Activated CD8-positive, alpha-beta memory T cell treated with anti-CD3 and anti-CD28 coated beads, Interleukin-2, amount 50 U/mL, for 48 hours (primary cell): ENCODE measurements around the gene DSTYK.
"Not testable (repeated sequence)": the region's sequence is repeated elsewhere in the genome, so short reads cannot be mapped to it uniquely, and the experiment has no call there.

ENCODE experiments used
- DNase-seq: peaks from one replicate; pipeline ENCODE4 v3.0.0-alpha.2; 2020

Gene DSTYK

DNA sequence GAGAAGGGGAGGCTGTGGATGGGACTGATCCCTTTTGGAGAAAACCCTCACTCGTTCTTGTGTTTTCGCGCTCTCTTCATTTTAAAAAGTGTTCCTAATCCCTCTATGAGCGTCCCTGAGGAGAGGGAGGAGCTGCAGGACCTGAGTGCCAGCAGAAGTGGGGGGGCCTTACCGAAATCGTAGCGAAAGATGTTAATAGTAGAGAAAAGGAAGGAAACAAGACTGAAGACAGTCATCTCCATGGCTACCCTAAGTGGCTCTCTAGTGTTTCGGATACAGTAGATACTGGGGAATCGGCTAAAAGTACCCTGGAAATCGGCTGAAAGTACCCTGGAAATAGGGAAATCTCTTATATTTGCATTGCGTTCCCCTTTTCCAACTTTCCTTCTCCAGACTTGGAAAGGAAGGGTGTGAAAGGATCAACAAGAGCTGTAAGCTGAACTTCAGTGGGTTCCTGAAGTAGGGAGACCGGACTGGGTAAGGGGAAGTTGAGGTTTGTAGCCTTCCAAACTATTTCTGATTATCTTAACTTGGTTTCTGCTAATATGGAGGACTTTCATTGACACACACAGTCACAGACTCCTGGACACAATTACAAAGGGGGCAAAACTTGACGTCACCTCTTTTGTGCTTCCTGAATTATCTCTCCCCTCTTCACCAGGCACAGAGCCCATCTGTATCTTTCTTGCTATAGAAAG, 486 bp upstream of the DSTYK start:
- no peak for DNase-seq

DNA sequence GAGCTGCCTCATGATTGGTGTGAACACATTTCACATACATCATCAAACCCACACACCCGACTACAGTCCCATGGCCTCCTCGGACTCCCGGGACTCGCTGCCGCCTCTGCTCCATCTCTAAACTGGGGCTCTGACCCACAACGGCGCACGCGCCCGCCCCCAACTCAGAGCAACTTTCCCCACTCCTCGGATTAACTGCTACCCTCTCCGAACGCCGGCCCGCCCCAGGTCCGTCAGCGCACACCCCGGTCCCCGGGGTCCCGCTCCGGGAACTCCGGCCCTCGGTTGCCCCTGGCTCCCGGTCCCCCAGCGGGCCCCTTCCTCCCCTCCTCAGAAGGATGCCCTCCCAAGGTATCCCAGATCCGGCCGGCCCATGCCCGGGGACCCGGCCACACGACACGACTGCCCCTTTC, 740 bp downstream of the DSTYK start:
- peak; percentile 72 for DNase-seq

DNA sequence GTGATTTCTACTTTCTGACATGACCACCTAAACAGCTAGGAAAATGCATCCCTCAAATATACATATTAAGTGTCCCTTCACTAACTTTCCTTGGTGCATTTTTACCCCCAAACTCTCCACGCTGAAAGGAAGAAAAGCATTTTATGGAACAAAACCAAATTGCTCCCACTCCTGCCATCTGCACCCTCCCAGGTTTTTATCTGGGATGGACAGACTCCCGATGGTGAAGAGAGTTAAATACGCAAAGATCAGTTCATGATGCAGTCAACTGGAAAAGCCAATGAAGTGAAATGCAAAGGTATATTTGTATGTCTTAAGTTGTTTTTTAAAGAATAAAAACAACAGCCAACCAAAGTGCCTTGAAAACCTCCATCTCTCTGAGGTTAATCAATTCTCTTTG, 2.7 kb downstream of the DSTYK start:
- DNase-seq, result no peak

DNA sequence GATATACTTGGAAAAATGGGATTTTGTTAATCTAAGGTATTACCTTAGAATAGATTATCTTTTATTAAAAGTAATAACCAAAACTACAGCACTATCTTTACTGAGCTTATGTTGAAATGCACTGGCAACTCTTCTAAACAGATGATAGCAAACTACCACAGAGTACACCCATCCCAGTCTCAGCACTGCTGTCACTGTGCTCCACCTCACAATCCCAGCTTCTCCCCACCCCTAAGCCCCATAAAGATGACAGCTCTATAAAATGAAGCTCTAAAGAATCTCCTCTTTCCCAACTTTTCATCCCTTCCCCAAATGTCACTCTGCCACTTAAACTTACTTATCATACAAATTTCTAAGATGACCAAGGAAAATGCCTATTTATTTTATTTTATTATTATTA, 6.4 kb downstream of the DSTYK start:
- DNase-seq, result no peak

DNA sequence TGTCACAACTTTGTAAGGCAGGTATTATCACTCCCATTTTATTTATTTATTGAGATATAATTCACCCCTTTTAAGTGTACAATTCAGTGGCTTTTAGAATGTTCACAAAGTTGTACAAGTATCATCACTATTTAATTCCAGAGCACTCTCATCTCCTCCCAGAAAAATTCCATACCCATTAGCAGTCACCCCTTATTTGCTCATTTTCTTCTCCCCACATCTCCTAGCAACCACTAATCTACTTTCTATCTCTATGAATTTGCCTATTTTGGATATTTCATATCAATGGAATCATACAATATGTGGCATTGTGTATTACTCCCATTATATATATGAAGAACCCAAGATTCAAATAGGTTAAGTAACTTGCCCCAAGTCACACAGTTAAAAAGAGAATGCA, 7.0 kb downstream of the DSTYK start:
- DNase-seq, result no peak

DNA sequence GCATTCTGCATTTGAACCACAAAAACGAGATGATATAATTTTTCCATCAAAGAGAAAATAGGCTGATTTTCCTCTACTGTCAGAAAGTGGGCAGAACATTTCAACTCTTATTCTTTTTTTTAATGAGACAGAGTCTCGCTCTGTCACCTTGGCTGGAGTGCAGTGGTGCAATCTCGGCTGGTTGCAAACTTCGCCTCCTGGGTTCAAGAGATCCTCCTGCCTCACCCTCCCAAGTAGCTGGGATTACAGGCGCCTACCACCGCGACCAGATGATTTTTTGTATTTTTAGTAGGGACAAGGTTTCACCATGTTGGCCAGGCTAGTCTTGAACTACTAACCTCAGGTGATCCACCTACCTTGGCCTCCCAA, 11.6 kb downstream of the DSTYK start:
- no peak for DNase-seq

DNA sequence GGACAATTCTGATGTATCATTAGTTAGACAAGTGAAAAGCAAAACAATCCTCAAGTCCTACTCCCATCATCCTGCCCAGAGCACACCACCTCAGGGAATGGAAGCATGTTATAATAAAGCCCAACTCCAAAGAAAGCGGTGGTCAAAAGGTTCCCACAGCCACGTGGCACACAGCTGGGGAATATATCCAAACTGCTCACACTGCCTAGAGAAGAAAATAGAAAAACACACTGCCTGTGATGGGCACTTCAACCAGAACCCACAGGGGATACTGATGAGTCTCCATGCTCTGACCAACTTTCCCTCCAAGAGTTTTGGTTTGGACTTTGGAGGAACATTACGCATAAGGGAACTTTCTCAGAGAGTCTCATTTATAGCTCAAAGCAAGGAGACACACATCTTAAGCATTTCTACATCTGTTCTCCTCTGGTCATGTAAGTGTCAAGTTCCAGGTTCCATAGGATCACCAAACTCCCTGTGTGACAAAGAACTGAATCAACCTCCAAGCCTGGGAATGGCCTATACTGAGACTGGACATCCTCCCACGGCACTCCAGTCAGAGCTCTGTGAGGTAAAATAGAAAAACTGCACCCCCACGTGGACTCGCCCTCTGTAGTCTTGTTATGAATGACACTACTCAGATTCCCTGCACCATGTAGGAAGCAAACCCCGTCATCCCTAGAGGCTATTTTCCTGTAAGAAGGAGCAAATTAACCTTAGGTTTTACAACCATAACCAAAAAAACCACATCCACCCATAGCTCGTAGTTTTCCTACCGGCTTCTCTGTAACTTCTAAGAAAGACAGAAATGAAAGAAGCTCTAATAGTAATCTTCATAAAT, 12.2 kb downstream of the DSTYK start:
- DNase-seq, result peak; percentile 68

DNA sequence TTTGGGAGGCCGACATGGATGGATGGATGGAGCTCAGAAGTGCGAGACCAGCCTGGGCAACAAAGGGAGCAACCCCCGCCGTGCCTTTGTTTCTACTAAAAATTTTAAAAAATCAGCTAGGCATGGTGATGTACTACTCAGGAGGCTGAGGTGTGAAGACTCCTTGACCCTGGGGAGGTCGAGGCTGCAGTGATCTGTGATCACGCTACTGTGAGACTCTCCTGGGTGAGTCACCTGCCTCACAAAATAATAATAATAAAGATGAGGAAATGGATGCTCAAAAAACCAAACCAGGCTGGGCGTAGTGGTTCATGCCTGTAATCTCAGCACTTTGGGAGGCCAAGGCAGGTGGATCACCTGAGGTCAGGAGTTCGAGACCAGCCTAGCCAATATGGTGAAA, 19.2 kb downstream of the DSTYK start:
- DNase-seq, result no peak

DNA sequence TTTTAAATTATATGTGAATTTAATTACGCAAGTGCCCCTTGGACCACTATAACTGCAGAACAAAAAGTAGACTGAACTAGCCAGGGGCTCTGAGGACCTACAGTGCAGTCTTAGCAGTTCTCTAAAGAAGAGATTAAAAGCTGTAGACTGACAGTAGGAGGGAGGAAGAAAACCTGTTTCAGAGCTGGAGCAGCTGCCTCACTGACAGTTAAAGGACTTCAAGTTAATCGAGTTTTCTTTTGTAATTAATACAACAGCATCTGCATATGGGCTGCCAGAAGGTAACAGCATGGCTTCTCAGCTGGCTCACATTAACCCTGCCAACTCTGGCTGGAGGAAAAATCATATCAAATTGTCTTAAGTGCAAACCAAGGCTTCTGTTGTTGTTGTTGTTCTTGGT, 19.9 kb downstream of the DSTYK start:
- DNase-seq, result no peak

DNA sequence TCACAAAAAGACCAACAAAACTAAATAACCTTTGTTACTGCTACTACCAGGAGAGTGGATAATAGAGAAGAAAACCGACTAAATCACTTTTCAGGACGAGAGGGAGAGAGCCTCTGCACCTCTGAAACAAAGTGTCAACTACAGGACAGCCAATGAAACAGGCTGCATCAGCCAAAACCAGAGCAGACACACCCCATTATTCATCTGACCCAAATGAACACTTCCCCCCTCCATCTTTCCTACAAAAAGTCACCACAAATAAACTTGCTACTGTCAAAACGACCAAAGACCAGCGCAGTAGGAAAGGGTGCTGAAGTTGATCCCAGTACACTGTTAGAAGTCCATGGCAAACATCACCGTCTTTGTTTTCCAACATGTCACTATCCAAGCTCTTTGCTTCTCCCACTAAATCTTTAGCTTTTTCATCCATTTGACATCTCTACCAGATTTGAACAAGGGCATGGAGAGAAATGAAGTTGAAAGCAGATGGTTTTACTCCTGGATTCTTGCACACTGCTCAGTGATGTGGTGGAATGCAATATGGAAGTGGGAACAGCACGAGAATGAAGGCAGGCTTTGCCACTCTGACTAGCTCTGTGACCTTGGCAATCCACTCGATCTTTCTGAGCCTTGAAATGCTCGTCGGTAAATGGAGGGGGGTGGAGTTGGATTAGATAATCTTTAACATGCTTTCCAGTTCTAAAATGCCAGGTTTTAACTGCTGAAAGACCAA, 20.5 kb downstream of the DSTYK start:
- DNase-seq, result no peak

DNA sequence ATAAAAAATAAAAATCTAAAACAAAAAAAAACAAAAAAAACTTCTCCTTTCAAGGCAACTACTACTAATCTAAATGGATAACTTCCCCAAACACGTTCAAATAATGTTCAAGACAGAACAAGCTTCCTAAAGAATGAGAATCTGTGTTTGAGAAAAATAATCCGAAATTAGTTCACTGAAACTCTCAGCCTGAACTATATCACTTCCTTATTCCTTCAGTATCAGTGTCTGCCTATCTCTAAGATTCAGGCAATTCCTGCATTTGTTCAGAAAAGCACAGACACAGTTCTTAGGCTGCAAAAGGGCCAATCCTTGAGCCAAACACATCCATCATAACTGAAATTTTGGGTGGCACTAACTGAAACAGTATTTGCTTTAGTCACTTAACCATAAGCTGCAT, 22.4 kb downstream of the DSTYK start:
- DNase-seq, result no peak

DNA sequence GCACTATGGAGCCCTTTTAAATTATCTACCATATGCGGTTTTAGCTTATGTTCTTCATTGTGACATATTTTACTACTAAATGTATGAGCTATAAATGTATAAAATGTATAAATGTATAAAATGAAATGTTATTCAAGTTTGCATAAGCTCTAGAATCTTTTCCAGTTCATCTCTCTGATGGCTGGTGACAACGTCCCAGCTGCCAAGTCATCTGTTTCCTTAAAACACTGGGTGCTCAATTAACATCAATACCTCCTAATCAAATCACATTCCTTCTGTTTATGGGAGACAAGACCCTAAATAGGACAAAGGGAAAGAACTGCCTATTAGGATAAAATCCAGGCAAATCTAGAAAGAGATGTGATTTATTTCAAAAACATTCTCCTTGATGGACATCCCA, 22.9 kb downstream of the DSTYK start:
- no peak for DNase-seq

DNA sequence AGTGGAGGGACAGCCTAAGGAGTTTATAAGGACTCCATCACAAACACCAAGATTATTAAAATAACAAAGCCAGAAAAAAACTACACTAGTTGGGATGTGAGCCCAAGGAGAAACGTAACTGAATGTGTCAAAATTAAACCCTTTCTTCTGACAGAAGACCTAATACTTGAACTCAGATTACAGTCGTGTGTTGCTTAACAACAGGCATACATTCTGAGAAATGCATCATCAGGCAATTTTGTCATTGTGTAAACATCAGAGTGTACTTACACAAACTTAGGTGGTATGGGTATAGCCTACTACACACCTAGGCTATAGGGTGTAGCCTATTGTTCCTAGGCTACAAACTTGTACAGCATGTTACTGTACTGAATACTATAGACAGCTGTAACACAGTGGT, 23.4 kb downstream of the DSTYK start:
- DNase-seq, result no peak

DNA sequence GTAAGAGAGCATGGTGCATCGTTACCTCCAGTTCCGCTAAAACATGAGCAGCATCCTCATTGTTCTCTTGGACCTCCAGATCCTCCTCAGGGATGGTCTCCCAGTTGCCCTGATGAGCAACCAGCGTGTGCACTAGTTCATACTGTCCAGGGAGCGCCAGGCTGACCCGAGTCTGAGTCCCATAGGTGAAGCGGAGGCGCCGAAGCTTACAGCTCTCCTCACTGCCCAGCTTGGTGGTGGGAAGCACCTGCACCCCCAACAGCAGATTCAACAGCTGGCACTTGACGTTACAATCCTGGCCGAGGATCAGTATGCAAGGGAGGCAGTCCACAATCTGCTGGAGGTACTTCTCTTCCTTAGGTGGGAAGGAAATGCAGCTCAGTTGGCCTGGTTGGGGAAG, 24.1 kb downstream of the DSTYK start:
- DNase-seq, result no peak

DNA sequence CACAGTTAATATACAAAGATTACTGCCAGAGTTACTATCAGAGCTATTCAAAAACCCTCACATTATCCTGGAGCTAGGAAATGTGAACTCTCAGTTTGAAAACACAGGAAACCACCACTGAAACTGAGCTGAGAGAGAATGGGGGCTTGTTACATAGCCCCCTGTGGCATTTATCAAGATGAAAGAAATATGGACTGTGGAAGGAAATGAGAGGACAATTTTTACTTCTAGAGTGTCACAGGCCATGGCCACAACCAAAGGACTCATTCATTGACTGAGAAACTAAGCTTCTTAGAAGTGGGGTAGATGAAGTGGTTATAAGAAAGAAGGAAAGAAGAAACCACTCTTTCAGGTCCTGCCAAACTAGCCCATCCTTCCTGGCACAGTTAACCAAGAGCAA, 25.3 kb downstream of the DSTYK start:
- no peak for DNase-seq

DNA sequence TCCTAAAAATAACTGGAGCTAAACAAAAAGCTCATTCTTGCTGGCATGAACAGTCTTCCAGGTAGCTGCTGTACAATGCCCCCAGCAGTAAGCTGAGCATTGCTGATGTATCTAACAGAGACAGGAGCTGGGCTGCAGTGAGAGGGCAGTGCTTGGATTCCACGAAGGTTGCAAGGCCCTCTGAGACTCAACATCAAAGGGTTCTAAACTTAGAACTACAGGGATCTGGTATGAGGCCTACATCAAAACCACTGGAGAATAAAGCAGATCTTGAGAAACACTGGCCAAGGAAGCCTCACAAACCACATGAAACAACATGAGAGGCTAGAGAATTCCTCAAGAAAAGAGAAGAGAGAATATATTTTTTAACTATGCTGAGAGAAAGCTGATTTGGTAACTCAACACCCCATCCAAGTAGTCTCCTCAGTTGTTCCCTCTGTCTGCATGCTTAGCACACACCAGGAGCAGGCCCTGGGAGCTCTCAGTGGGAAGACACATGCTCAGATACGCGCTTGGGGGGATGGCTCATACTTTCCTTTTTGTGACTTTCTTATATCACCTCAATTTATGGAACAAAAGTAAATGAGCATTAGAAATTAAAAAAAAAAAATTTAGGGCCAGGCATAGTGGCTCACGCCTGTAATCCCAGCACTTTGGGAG, 27.7 kb downstream of the DSTYK start:
- no peak for DNase-seq

DNA sequence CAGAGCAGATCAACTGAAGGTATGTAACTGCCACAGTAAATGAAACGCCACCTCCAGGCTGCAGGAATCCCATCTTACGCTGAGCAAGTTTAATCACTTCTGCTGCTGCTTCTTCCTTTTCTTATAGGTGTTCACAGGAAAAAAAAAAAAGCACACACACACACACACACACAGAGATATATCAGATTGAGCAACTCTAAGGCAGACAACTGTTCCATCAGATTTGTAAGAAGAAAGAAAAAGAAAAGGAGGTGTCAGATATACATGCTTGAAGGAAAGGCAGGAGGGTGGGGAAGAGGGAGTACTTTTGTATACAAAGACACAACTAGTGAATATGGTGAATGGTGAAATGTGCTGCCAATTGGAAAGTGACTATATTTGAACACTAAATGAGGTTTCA, 28.6 kb downstream of the DSTYK start:
- no peak for DNase-seq

DNA sequence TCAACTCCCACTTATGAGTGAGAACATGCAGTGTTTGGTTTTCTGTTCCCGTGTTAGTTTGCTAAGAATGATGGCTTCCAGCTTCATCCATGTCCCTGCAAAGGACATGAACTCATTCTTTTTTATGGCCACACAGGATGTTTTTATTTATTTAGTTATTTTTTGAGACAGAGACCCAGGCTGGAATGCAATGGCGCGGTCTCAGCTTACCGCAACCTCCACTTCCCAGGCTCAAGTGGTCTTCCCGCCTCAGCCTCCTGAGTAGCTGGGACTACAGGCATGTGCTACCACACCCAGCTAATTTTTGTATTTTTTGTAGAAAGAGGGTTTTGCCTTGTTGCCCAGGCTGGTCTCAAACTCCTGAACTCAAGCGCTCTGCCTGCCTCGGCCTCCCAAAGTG, 31.2 kb downstream of the DSTYK start:
- not testable (repeated sequence) for DNase-seq

DNA sequence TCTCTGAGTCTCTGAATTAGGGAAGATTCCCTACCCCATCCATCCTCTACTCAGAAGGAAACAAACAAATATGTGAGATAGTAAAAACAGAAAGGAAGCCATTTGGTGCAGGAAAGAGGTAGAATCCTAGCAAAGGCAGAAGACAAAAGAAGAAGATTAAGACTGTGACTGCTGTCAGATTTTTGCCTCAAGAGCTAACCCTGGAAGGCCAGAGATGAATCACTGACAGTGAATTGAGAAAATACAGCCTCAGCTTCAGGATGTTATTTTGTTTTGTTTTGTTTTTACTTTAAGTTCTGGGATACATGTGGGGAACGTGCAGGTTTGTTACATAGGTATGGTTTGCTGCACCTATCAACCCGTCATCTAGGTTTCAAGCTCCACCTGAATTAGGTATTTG, 31.7 kb downstream of the DSTYK start:
- DNase-seq, result no peak

DNA sequence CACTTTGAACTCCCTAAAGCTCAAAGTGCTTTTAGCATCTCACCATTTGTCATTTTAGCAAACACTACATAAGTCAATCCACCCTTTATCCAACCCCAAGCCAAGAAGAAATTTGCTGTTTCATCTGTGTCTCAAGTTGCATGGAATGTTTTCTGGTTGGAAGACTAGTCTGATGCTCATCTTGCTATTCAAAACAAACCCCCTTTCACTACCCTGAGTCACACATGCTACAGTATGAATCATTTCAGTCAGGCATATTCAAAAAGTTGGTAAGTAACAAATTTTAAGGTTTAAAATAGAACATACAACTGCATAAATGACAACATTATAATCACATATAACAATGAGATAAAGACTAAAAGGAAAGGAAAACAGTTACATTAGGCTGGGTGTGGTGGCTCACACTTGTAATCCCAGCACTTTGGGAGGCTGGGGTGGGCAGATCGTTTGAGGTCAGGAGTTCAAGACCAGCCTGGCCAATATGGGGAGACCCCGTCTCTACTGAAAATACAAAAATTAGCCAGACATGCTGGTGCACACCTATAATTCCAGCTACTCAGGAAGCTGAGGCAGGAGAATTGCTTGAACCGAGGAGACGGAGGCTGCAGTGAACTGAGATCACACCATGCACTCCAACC, 38.7 kb downstream of the DSTYK start:
- DNase-seq, result no peak

DNA sequence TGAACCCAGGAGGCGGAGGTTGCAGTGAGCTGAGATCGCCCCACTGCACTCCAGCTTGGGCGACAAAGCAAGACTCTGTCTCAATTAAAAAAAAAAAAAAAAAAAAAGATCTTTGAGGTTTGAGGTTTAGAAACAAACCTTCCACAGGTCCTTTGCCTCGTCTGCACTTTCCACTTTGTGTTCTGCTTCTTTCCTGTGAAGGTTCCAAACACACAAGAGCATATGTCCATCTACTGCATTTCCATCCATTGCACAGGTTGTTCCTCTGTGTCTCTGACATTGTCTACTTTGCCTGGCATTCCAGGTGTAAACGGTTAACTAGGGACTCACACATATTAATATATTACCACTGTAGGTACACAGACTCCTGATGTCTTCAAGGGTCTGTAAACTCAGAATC, 40.1 kb downstream of the DSTYK start:
- no peak for DNase-seq

DNA sequence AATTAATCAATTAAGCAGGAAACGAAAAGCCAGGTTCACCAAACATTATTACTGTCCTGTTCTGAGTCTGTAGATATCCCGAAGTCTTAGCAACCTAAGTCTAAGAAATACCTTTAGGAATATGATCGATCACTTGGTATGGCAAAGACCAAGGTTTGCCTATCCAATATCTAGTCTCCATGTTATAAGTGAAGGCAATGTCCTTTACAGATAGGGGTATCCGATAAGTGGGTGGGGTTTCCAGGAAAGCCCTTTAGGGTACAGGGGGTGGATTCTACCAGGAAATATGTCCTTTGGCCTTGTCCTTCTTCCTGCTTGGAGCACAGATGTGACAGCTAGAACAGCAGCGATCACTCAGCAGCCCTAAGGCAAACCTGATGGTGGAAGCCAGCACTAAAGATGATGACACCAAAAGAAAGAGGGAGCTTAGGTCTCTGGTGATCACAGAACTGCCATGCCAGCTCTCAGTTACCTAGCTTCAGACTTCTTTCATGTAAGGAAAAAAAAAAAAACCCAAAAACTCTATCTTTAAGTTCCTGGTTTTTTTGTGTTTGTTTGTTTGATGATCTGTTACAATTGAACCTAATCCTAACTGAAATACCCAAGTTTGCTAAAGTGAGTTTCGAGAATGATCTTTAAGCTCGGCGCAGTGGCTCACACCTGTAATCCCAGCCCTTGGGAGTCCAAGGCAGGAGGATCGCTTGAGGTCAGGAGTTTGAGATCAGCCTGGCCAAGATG, 40.8 kb downstream of the DSTYK start:
- no peak for DNase-seq
